Activated naive CD8-positive, alpha-beta T cell treated with anti-CD3 and anti-CD28 coated beads, Interleukin-2, amount 50 U/mL, for 16 hours (primary cell): ENCODE results near the gene ATG4A.

ENCODE experiments used
- DNase-seq: peaks from one replicate; pipeline ENCODE4 v3.0.0-alpha.2; 2020; ENCODE audit warnings: low read depth, low spot score

The ATG4A gene

DNA sequence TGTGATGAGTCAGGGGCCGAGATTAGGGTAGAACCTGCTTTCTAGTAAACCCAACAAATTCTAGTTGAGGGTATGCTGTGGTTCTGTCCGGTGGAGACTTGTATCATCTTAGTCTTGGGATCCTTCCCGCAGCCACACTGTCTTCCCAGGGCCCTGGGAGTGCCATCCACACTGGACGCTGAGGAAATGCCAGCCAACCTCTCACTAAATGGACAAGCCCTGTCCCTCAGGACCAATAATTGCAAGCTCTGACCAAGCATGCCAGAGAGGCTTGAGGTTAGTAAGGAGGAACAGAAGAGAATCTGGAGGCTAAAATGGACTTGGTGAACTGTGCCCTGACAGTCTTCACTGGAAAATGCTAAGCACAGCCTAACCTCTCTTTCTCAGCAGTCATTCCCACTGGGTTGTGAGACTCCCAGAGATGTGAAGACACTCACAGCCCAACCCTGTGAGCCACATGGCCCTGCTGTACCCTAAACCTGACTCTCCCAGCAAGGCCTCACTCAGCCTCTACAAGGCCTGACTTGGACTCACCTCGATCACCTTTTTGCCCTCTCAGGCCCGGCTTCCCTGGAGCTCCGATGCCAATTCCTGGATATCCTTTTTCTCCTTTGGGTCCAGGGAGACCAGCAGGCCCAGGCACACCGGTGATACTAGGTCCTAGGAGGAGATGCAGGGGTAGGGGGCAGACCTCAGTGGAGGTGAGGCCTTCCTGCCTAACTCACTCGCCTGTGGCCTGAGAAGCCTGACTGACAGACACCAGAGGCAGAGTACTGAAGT, 77.6 kb downstream of the ATG4A start:
- no peak for DNase-seq

DNA sequence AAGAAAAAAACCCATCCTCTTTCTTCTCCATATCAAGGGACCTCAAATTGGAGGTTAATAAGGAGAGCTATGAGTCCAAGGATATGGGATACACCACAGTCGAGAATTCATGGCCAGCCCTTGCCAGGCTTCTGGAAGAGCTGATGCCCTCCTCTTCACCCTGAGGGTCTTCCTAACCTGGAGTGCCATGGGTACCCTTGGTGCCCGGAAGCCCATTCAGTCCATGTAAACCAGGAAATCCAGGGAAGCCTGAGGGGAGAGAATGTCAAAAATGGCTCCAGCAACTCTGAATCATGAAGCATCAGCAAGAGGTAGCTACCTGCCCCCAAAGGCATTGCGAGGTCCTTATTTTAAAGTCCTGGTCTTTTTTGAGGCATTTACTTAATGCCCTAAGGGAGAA, 78.2 kb downstream of the ATG4A start:
- DNase-seq, result no peak

DNA sequence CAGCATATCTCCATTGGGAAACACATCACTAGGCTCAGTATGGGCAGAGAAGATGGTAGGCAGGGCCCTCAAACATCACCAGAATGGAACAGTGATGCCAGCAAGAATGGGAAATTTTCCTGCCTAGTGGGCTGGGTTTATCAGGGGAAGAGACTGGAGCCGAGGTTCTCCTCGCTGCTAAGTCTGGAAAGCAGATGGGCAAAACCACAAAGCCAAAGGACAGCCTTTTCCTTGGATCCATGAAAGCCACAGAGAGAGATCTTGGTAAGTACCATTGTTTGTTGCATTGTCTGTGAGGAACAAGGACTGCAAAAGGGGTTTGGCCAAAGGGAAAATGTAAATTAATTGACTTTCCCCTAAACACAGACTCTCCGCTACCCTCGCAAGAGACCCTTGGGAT, 80.1 kb downstream of the ATG4A start:
- no peak for DNase-seq

DNA sequence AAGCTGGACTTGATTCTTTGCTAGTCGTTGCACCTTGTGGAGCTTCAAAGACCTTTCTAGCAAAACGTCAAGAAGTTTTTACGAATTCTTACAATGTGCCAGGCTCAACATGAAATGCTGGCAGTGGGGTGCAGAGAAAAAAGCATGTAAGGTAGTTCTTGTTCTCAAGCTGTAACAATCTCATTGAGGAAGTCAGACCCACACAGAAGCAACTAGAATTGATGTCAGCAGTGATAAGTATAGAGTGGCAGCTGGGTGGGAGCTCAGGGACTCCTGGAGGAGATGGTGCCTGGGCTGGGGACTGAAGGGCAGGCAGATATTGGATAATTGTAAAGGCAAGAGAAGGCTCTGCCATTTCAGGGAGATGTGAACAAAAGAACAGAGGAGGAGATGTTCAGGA, 82.3 kb downstream of the ATG4A start:
- DNase-seq, result no peak

DNA sequence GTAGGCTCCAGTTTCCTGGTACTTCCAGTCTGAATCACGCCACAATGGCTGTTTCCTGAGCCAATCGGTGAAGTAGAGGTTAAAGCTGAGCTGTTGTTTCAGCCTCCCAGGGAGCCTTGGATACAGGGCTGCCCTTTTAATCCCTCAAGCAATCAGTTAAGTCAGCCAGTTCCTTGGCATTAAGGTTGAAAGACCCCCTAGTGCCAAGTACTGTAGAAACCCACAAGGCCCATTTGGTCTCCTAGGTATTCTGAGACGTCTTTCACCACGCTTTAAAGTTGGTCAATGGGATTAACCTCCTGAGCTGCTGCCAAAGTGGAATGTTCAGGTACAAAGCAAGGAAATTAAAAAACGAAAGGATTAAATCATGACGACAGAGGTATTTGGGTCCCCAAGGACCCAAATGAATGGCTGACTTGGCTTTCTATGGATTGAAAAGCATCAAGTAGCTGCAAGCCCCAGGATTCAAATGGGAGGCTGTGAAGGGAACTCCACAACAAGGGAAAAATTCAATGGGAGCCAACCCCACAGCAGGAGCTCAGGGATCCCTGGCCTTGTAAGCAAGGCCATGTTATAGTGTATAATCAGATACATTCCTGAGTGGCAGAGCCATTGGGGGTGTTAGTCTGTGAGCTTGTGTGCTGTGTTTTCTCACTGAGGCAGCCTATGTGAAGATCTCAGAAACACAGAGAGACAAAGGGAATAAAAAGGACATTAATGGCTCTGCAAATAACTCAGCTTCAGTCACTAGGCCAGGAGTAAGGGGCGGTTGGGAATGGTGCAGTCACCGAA, 86.0 kb downstream of the ATG4A start:
- no peak for DNase-seq

DNA sequence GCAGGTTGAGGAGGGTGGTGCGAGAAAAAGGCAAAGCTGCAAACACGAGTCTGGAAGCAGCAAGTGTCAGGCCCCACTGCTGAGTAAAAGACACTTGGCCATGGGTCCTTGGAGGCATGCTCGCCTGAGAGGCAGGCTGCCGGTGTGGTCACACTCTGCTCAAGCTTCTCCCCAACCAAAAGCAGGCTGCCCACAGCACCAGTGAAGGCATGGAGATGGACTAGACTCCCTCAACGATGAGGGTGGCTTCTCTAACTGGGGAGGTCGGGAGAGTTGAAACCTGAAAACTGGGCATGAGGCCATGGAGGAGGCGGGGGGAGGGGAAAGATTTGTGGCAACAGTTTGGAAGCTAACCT, 86.5 kb downstream of the ATG4A start:
- DNase-seq, result no peak

DNA sequence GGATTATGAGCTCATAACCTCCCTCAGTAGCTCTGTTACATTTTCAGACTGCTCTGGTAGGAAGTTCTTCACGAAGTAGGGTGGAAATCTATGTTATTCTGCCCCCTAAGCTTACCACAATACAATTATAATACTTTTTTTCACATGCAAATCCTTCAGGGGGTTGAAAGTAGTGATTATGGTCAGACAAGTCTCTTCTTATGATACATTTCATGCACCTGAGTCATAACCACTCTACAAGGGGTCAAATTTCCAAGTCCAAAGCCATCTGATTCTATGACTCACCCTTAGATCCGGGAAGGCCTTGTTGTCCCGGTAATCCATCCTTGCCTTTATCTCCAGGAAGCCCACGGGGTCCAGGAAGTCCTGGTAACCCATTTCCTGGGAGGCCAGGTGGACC, 95.2 kb downstream of the ATG4A start:
- no peak for DNase-seq

DNA sequence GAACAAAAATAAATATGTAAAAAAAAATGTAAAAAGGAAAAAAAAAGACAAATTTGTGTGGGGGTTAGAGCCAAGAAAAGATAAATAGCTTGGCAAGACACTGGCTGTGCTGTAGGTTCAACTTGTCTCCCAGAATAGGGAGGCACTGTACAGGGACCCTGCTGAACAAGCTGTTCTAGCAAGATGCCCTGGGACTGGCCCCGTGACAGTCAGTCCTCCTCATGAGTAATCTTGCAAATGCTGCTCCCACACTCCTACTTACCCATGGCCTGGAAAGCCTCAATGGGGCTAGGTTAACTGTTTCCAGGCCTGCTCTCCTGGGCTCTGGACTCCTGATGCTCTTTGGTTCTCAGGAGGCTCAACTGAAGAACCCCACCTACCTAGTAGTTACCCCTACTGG, 106.8 kb downstream of the ATG4A start:
- no peak for DNase-seq

DNA sequence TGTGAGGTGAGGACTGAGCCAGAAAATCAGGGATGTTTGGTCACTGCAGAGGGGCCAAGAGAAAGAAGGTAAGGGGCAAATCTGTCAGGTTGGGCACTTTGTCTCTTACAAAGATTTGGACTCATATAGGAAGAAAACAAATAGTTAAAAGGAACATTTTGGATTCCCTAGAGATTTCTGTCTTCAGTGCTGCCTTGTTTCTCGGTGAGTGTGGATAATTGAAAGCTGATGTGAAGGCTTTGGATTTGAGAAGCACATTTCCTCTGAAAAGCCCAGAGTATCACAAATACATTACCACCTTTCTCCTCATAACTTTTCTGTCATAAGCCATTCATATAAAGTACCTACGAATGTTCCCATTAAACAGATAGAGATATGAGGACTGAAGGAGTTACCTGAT, 107.5 kb downstream of the ATG4A start:
- no peak for DNase-seq

DNA sequence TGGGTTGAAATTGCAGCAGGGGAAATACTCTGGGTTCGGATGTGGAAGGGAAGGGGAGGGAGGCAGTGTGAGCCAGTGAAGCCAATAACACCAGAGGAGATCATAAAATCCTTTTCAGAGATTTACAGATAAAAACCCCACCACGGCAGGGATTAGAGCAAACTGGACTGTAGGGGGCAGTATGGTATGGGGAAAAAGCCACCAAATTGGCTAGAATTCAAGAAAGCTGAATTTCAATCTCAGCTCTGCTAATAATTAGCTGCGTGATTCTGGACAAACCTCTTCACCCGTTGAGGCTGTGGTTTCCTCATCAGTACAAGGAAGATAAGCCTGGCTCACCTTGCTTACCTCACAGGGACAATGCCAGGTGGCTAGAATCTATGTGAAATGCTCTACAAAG, 108.1 kb downstream of the ATG4A start:
- no peak for DNase-seq

DNA sequence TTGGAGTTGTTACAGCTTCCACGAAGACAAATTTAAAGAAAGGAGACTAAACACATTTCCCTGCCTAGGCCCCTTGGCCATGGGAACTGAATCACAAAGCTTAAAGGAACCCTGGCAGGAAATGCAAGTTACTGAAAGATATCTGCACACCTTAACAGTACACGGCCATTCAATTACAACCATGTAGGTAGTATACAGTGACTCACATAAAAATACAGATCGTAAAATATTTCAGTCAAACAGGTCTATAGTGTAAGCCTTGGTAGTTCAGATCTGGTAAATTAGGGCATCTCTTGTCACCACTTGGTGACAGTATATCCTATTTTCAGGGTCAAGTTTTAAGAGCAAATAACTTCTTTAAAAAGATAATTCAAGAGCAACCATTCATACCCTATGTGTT, 112.0 kb downstream of the ATG4A start:
- DNase-seq, result no peak
